IMR-90 (cell line): Measurements from ENCODE around the gene ADGRL3. TPM values are rescaled to one million over a fixed set of nuclear protein-coding genes. Genes with fewer than 3 reads are reported as not detected.

Experiments
- ATAC-seq: fragments of 200-7000 bp; cut with Tn5 transposase; 2 replicates; pipeline ENCODE4 v1.9.1; 2020; ENCODE audit warnings: low read depth, mild to moderate bottlenecking, moderate library complexity
- BruUV-seq: library from RNA; stranded (reverse); fragments of 400-500 nt; replicated peaks from 2 replicates; lab custom pipeline; 2021; lab: Mats Ljungman, UMichigan
- CTCF ChIA-PET: fragments of 300-600 bp; formaldehyde crosslinking; extraction: SDS; loops from one replicate; lab custom pipeline; 2021; ENCODE audit warnings: antibody characterized with exemption; lab: Yijun Ruan, JAX
- POLR2A ChIA-PET: fragments of 300-600 bp; sonication (Branson Sonifier 250); formaldehyde crosslinking; loops from one replicate; lab custom pipeline; 2022; ENCODE audit warnings: antibody characterized with exemption; ENCODE audit not compliant: unreplicated experiment; lab: Charles Lee
- DNase-seq: peaks from one replicate; pipeline ENCODE4 v3.0.0; 2013
- H2AFZ ChIP-seq: replicated peaks from 2 replicates; pipeline ENCODE3; 2013; ENCODE audit warnings: low read length, mild to moderate bottlenecking; ENCODE audit not compliant: poor library complexity
- H2AK5ac ChIP-seq: 2 replicates; pipeline ENCODE4 v1.6.1; 2013; ENCODE audit warnings: low read depth, low read length, inconsistent platforms
- H2AK9ac ChIP-seq: replicated peaks from 2 replicates; pipeline ENCODE3; 2013; ENCODE audit warnings: mild to moderate bottlenecking, low read depth, low read length, moderate library complexity; ENCODE audit not compliant: poor library complexity
- H2BK120ac ChIP-seq: 2 replicates; pipeline ENCODE4 v1.6.1; 2013; ENCODE audit warnings: low read depth, low read length, inconsistent platforms
- H2BK15ac ChIP-seq: 3 replicates; pipeline ENCODE4 v1.6.1; 2013; ENCODE audit warnings: low read depth, low read length, inconsistent platforms
- H2BK20ac ChIP-seq: 2 replicates; pipeline ENCODE4 v1.6.1; 2013; ENCODE audit warnings: low read depth, mild to moderate bottlenecking, inconsistent platforms, low read length, moderate library complexity
- H2BK5ac ChIP-seq: 2 replicates; pipeline ENCODE4 v1.6.1; 2013; ENCODE audit warnings: mild to moderate bottlenecking, low read depth, low read length, inconsistent platforms; ENCODE audit not compliant: poor library complexity, severe bottlenecking
- H3K14ac ChIP-seq: replicated peaks from 2 replicates; pipeline ENCODE4 v1.6.1; 2013; ENCODE audit warnings: low read depth, low read length, inconsistent platforms
- H3K18ac ChIP-seq: 2 replicates; pipeline ENCODE4 v1.6.1; 2013; ENCODE audit warnings: low read depth, low read length, control low read depth
- H3K23ac ChIP-seq: 2 replicates; pipeline ENCODE4 v1.6.1; 2013; ENCODE audit warnings: low read depth, low read length, inconsistent platforms
- H3K27ac ChIP-seq: 2 replicates; pipeline ENCODE4 v1.5.1; 2013; ENCODE audit warnings: mild to moderate bottlenecking, control low read depth, low read length; ENCODE audit not compliant: insufficient read depth
- H3K27me3 ChIP-seq: 2 replicates; pipeline ENCODE4 v1.6.1; 2013; ENCODE audit warnings: low read length; ENCODE audit not compliant: control insufficient read depth, insufficient read depth
- H3K36me3 ChIP-seq: 2 replicates; pipeline ENCODE4 v1.6.1; 2013; ENCODE audit warnings: low read length, mixed read lengths; ENCODE audit not compliant: control insufficient read depth, insufficient read depth
- H3K4ac ChIP-seq: 2 replicates; pipeline ENCODE4 v1.6.1; 2013; ENCODE audit warnings: low read depth, low read length, inconsistent platforms
- H3K4me1 ChIP-seq: 2 replicates; pipeline ENCODE4 v1.6.1; 2013; ENCODE audit warnings: low read length, mixed read lengths; ENCODE audit not compliant: control insufficient read depth, insufficient read depth
- H3K4me2 ChIP-seq: 2 replicates; pipeline ENCODE4 v1.6.1; 2013; ENCODE audit warnings: low read depth, mild to moderate bottlenecking, control low read depth, low read length, moderate library complexity
- H3K4me3 ChIP-seq: 2 replicates; pipeline ENCODE4 v1.5.1; 2013; ENCODE audit warnings: low read depth, mild to moderate bottlenecking, control low read depth, low read length, moderate library complexity; ENCODE audit not compliant: insufficient read depth
- H3K56ac ChIP-seq: 2 replicates; pipeline ENCODE4 v1.6.1; 2013; ENCODE audit warnings: low read length, inconsistent platforms; ENCODE audit not compliant: insufficient read depth; ENCODE audit errors: extremely low read depth
- H3K79me1 ChIP-seq, 2 experiments: 2 replicates each; pipeline ENCODE4 v1.6.1; 2013; ENCODE audit warnings: low read length in 2 of 2, inconsistent platforms in 1 of 2, low read depth in 1 of 2
- H3K9ac ChIP-seq: 2 replicates; pipeline ENCODE4 v1.6.1; 2013; ENCODE audit warnings: low read depth, low read length, control low read depth
- H3K9me1 ChIP-seq: 2 replicates; pipeline ENCODE4 v1.6.1; 2013; ENCODE audit warnings: low read length, inconsistent platforms; ENCODE audit not compliant: insufficient read depth
- H3K9me3 ChIP-seq: 2 replicates; pipeline ENCODE4 v1.6.1; 2013; ENCODE audit warnings: low read length; ENCODE audit not compliant: control insufficient read depth, insufficient read depth
- H4K20me1 ChIP-seq: 2 replicates; pipeline ENCODE4 v1.6.1; 2013; ENCODE audit warnings: low read length, inconsistent platforms; ENCODE audit not compliant: insufficient read depth
- H4K5ac ChIP-seq: 2 replicates; pipeline ENCODE4 v1.6.1; 2013; ENCODE audit warnings: mild to moderate bottlenecking, low read depth, low read length, control low read depth
- H4K8ac ChIP-seq, 2 experiments: 2 replicates each; pipeline ENCODE4 v1.6.1; 2013; ENCODE audit warnings: low read depth in 2 of 2, low read length in 2 of 2, control low read depth in 1 of 2, inconsistent platforms in 1 of 2
- H4K91ac ChIP-seq: 2 replicates; pipeline ENCODE4 v1.6.1; 2013; ENCODE audit warnings: low read depth, low read length, inconsistent platforms; ENCODE audit not compliant: insufficient read depth
- BHLHE40 ChIP-seq: fragments of 150-350 bp; IDR thresholded peaks from 2 replicates; pipeline ENCODE4 v1.6.1; 2016; ENCODE audit warnings: mild to moderate bottlenecking, low read depth, low read length
- CEBPB ChIP-seq: IDR thresholded peaks from 2 replicates; pipeline ENCODE4 v1.6.1; 2012; ENCODE audit warnings: low read depth, low read length, improper control_type of control experiment
- CHD1 ChIP-seq: IDR thresholded peaks from 2 replicates; pipeline ENCODE4 v1.6.1; 2012; ENCODE audit warnings: low read depth, low read length, improper control_type of control experiment
- FOS ChIP-seq: fragments of 150-350 bp; IDR thresholded peaks from 2 replicates; pipeline ENCODE4 v1.6.1; 2016; ENCODE audit warnings: low read depth, low read length
- MAFK ChIP-seq: IDR thresholded peaks from 2 replicates; pipeline ENCODE4 v1.6.1; 2012; ENCODE audit warnings: low read depth, low read length, improper control_type of control experiment
- MAZ ChIP-seq: IDR thresholded peaks from 2 replicates; pipeline ENCODE4 v1.6.1; 2012; ENCODE audit warnings: low read depth, mild to moderate bottlenecking, low read length, improper control_type of control experiment, moderate library complexity, borderline replicate concordance
- MXI1 ChIP-seq: IDR thresholded peaks from 2 replicates; pipeline ENCODE4 v1.6.1; 2012; ENCODE audit warnings: low read depth, mild to moderate bottlenecking, low read length, moderate library complexity, borderline replicate concordance
- NFE2L2 ChIP-seq: fragments of 150-350 bp; IDR thresholded peaks from 2 replicates; pipeline ENCODE4 v1.6.1; 2016; ENCODE audit warnings: low read depth, mild to moderate bottlenecking, low read length
- POLR2A ChIP-seq: IDR thresholded peaks from 2 replicates; pipeline ENCODE4 v1.6.1; 2012; ENCODE audit warnings: mild to moderate bottlenecking, low read depth, low read length
- RAD21 ChIP-seq: IDR thresholded peaks from 2 replicates; pipeline ENCODE4 v1.6.1; 2012; ENCODE audit warnings: low read length, improper control_type of control experiment
- RCOR1 ChIP-seq: IDR thresholded peaks from 2 replicates; pipeline ENCODE4 v1.6.1; 2012; ENCODE audit warnings: mild to moderate bottlenecking, low read length, improper control_type of control experiment; ENCODE audit not compliant: insufficient replicate concordance
- RFX5 ChIP-seq: IDR thresholded peaks from 2 replicates; pipeline ENCODE4 v1.8.0; 2012; ENCODE audit warnings: low read depth, mild to moderate bottlenecking, low read length, moderate library complexity
- SMC3 ChIP-seq: fragments of 150-350 bp; IDR thresholded peaks from 2 replicates; pipeline ENCODE4 v1.6.1; 2016; ENCODE audit warnings: low read depth, mild to moderate bottlenecking, antibody characterized with exemption, low read length, moderate library complexity
- WGBS, 2 experiments: methylation state at CpG; one replicate each; pipeline versions ENCODE4 v1.1.5 to v1.1.7; 2013; ENCODE audit warnings: missing lambda C conversion rate in 2 of 2; ENCODE audit not compliant: insufficient read length in 1 of 2; ENCODE audit errors: extremely low coverage in 2 of 2; 5-methylcytosine and 5-hydroxymethylcytosine counted together
- dilution Hi-C: fragments of 300-500 bp; cut with HindIII; formaldehyde crosslinking; loops from one replicate; pipeline ENCODE4 v1.14.3; 2018; ENCODE audit warnings: low sequenced_read_pairs; ENCODE audit not compliant: unreplicated experiment
- in situ Hi-C: fragments of 300-500 bp; cut with MboI; formaldehyde crosslinking; loops from 3 replicates; pipeline ENCODE4 v1.14.3; 2019; ENCODE audit warnings: low sequenced_read_pairs, inconsistent platforms, mixed read lengths
- intact Hi-C: fragments of 100-400 bp; cut with micrococcal nuclease; formaldehyde crosslinking; loops from 2 replicates; pipeline ENCODE4 v1.10.0; 2022
- polyA plus RNA-seq, 3 experiments: library from polyadenylated mRNA; depleted of rRNA; stranded (reverse); fragments of >200 nt; gene quantifications; 2 replicates each; pipeline ENCODE4 v1.2.3, GENCODE V29; 2012; ENCODE audit warnings: low replicate concordance in 1 of 3
- total RNA-seq: library from RNA; depleted of rRNA; stranded (reverse); fragments of >200 nt; gene quantifications from 2 replicates; pipeline ENCODE4 v1.2.3, GENCODE V29; 2012
- TF ChIP-seq, protein P1 (sequence below): conservative IDR thresholded peaks from 2 replicates; pipeline ENCODE4 v1.5.1; 2012; ENCODE audit warnings: mild to moderate bottlenecking, low read depth, low read length, improper control_type of control experiment
- TF ChIP-seq, protein P2 (sequence below): fragments of 150-350 bp; IDR thresholded peaks from 2 replicates; pipeline ENCODE4 v1.6.1; 2016; ENCODE audit warnings: low read depth, mild to moderate bottlenecking, low read length, moderate library complexity, borderline replicate concordance
- TF ChIP-seq, protein P3 (sequence below): fragments of 150-350 bp; IDR thresholded peaks from 2 replicates; pipeline ENCODE4 v1.6.1; 2017; ENCODE audit warnings: mild to moderate bottlenecking, antibody characterized with exemption, low read length, low read depth

The ADGRL3 gene
- total and polyA plus RNA-seq, 2 of the 4 experiments (the other 2 are of a cell fraction): 0.46 to 2.5 TPM

DNA sequence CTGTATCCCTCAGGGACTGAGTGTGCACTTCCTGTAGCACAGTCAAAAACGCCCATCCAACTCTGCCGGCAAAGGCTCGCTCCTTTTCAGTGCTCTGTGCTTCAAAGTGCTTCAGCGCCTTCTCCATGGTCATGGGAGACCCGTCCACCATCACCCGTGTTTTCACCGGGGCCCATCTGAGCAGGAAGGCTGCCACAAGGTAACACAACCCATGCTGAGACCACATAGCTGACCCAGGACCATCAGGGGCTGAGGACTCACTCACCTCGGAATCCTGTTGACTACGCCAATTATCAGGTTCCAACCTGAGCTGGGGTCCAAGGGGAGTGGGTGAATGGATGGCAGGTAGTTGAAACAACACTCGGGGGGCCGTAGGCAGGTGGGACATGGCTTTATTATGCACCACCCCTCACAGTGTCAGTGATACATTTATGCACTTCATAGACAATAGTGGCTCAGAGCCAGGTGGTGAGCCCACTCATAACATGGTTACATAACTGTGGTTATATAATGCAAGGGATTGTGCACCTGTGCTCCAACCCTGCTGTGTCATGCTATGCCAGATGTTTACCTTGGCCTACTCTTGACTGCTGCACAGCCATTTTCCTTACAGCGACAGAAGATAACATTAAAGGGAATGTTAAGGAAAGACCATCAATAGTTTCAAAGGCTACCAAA is 227.8 kb downstream of the ADGRL3 start:
- no peak overlapping the region for H2AK9ac ChIP-seq
- no CpG with 5 or more reads among the region's 12 CpGs for WGBS, 2 experiments
- no peak for DNase-seq
- intact Hi-C loops: no loop called here
- no peak overlapping the region for H3K18ac ChIP-seq
- dilution Hi-C loops: no loop called here
- CTCF ChIA-PET: no interaction called here
- POLR2A ChIA-PET: no interaction called here
- no peak overlapping the region for H2AK5ac ChIP-seq
- ATAC-seq: no peak
- no peak overlapping the region for H2AFZ ChIP-seq
- no peak overlapping the region for H4K8ac ChIP-seq
- no peak overlapping the region for H3K14ac ChIP-seq
- H3K4me2 ChIP-seq: no peak overlapping the region
- no peak overlapping the region for H3K27ac ChIP-seq
- H3K79me1 ChIP-seq: no peaks in the 10 kb centered on the region
- no peak overlapping the region for H4K91ac ChIP-seq
- no peak for TF ChIP-seq RFX5
- no peak for TF ChIP-seq NFE2L2
- TF ChIP-seq RCOR1: no peak
- TF ChIP-seq, protein P1, sequence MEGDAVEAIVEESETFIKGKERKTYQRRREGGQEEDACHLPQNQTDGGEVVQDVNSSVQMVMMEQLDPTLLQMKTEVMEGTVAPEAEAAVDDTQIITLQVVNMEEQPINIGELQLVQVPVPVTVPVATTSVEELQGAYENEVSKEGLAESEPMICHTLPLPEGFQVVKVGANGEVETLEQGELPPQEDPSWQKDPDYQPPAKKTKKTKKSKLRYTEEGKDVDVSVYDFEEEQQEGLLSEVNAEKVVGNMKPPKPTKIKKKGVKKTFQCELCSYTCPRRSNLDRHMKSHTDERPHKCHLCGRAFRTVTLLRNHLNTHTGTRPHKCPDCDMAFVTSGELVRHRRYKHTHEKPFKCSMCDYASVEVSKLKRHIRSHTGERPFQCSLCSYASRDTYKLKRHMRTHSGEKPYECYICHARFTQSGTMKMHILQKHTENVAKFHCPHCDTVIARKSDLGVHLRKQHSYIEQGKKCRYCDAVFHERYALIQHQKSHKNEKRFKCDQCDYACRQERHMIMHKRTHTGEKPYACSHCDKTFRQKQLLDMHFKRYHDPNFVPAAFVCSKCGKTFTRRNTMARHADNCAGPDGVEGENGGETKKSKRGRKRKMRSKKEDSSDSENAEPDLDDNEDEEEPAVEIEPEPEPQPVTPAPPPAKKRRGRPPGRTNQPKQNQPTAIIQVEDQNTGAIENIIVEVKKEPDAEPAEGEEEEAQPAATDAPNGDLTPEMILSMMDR: no peak
- TF ChIP-seq MAZ: no peak
- no peak for TF ChIP-seq CHD1
- no peak for TF ChIP-seq MAFK
- TF ChIP-seq, protein P2, sequence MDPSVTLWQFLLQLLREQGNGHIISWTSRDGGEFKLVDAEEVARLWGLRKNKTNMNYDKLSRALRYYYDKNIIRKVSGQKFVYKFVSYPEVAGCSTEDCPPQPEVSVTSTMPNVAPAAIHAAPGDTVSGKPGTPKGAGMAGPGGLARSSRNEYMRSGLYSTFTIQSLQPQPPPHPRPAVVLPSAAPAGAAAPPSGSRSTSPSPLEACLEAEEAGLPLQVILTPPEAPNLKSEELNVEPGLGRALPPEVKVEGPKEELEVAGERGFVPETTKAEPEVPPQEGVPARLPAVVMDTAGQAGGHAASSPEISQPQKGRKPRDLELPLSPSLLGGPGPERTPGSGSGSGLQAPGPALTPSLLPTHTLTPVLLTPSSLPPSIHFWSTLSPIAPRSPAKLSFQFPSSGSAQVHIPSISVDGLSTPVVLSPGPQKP: no peak
- TF ChIP-seq, protein P3, sequence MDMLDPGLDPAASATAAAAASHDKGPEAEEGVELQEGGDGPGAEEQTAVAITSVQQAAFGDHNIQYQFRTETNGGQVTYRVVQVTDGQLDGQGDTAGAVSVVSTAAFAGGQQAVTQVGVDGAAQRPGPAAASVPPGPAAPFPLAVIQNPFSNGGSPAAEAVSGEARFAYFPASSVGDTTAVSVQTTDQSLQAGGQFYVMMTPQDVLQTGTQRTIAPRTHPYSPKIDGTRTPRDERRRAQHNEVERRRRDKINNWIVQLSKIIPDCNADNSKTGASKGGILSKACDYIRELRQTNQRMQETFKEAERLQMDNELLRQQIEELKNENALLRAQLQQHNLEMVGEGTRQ: no peak
- TF ChIP-seq FOS: no peak
- TF ChIP-seq SMC3: no peak
- no peak for TF ChIP-seq POLR2A
- no peak for TF ChIP-seq CEBPB
- TF ChIP-seq MXI1: no peak
- TF ChIP-seq BHLHE40: no peak
- TF ChIP-seq RAD21: no peak
- no peak overlapping the region for H2BK15ac ChIP-seq
- no peaks in the 10 kb centered on the region for H3K36me3 ChIP-seq
- no TSS peak for BruUV-seq
- H3K4ac ChIP-seq: no peak overlapping the region
- no peak overlapping the region for H3K23ac ChIP-seq
- no peaks in the 10 kb centered on the region for H3K4me1 ChIP-seq
- H3K9me3 ChIP-seq: no peaks in the 10 kb centered on the region
- no peak overlapping the region for H3K4me3 ChIP-seq
- no peak overlapping the region for H3K9ac ChIP-seq
- no peaks in the 10 kb centered on the region for H3K27me3 ChIP-seq
- H3K56ac ChIP-seq: no peak overlapping the region
- in situ Hi-C loops: no loop called here
- no peaks in the 10 kb centered on the region for H3K9me1 ChIP-seq
- no peak overlapping the region for H2BK120ac ChIP-seq
- H4K5ac ChIP-seq: no peak overlapping the region
- no peak overlapping the region for H2BK5ac ChIP-seq
- no peak overlapping the region for H2BK20ac ChIP-seq
- no peaks in the 10 kb centered on the region for H4K20me1 ChIP-seq
